ENCODE results near the gene MYORG.

Gene MYORG

GRCh38 chr9:34380034-34380510, 3.4 kb upstream of the MYORG start:
- DNase-seq = peak in 1 of 2 experiments; percentile 31
- TF ChIP-seq POLR2A (IDR thresholded peaks at IDR 0.05; ENCODE audit: low read length) (no peak), GATA1 (IDR thresholded peaks at IDR 0.05; ENCODE audit: low read depth, low read length) (no peak)

- TF ChIP-seq GATA1 (IDR thresholded peaks at IDR 0.05; ENCODE audit: low read depth, low read length) (no peak), POLR2A (IDR thresholded peaks at IDR 0.05; ENCODE audit: low read length) (no peak)
- DNase-seq = peak; percentile 83 to 91
These were observed 2.8 kb upstream of the MYORG start for GRCh38 chr9:34379334-34380033.

- no peak for DNase-seq
These were observed 1.8 kb upstream of the MYORG start for GRCh38 chr9:34378376-34379060.

GRCh38 chr9:34377404-34377746, 677 bp upstream of the MYORG start:
- peak; percentile 41 to 49 for DNase-seq
- TF ChIP-seq GATA1 (IDR thresholded peaks at IDR 0.05; ENCODE audit: low read depth, low read length) (no peak), POLR2A (IDR thresholded peaks at IDR 0.05; ENCODE audit: low read length) (no peak)

More at GRCh38 chr9:34378376-34379060, 1.8 kb upstream of the MYORG start:
- TF ChIP-seq GATA1 (IDR thresholded peaks at IDR 0.05; ENCODE audit: low read depth, low read length) (no peak), POLR2A (IDR thresholded peaks at IDR 0.05; ENCODE audit: low read length) (no peak)

GRCh38 chr9:34375901-34376595, 650 bp downstream of the MYORG start:
- TF ChIP-seq GATA1 (IDR thresholded peaks at IDR 0.05; ENCODE audit: low read depth, low read length) = no peak
- no peak for TF ChIP-seq POLR2A (IDR thresholded peaks at IDR 0.05; ENCODE audit: low read length)
- DNase-seq = peak in 1 of 2 experiments; percentile 40

GRCh38 chr9:34374905-34375552, 1.7 kb downstream of the MYORG start:
- DNase-seq = no peak
- no peak for TF ChIP-seq POLR2A (IDR thresholded peaks at IDR 0.05; ENCODE audit: low read length)
- TF ChIP-seq GATA1 (IDR thresholded peaks at IDR 0.05; ENCODE audit: low read depth, low read length) = no peak

- DNase-seq = no peak
- TF ChIP-seq POLR2A (IDR thresholded peaks at IDR 0.05; ENCODE audit: low read length) = no peak
- no peak for TF ChIP-seq GATA1 (IDR thresholded peaks at IDR 0.05; ENCODE audit: low read depth, low read length)
These were observed 2.4 kb downstream of the MYORG start for GRCh38 chr9:34374339-34374738.

GRCh38 chr9:34373749-34374148, 2.9 kb downstream of the MYORG start:
- DNase-seq = no peak
- TF ChIP-seq POLR2A (IDR thresholded peaks at IDR 0.05; ENCODE audit: low read length) = no peak
- no peak for TF ChIP-seq GATA1 (IDR thresholded peaks at IDR 0.05; ENCODE audit: low read depth, low read length)

- DNase-seq = no peak
- no peak for TF ChIP-seq POLR2A (IDR thresholded peaks at IDR 0.05; ENCODE audit: low read length)
- TF ChIP-seq GATA1 (IDR thresholded peaks at IDR 0.05; ENCODE audit: low read depth, low read length) = no peak
These were observed 4.2 kb downstream of the MYORG start for GRCh38 chr9:34372467-34373011.

GRCh38 chr9:34371886-34372466, 4.7 kb downstream of the MYORG start:
- TF ChIP-seq POLR2A (IDR thresholded peaks at IDR 0.05; ENCODE audit: low read length) = no peak
- no peak for TF ChIP-seq GATA1 (IDR thresholded peaks at IDR 0.05; ENCODE audit: low read depth, low read length)
- no peak for DNase-seq

GRCh38 chr9:34370970-34371880, 5.5 kb downstream of the MYORG start:
- TF ChIP-seq POLR2A (IDR thresholded peaks at IDR 0.05; ENCODE audit: low read length) (no peak), GATA1 (IDR thresholded peaks at IDR 0.05; ENCODE audit: low read depth, low read length) (no peak)
- DNase-seq = peak; percentile 28 to 39

- DNase-seq = no peak
These were observed 6.2 kb downstream of the MYORG start for GRCh38 chr9:34370335-34370969.

More at GRCh38 chr9:34370335-34370969, 6.2 kb downstream of the MYORG start:
- no peak for TF ChIP-seq POLR2A (IDR thresholded peaks at IDR 0.05; ENCODE audit: low read length)
- no peak for TF ChIP-seq GATA1 (IDR thresholded peaks at IDR 0.05; ENCODE audit: low read depth, low read length)
